Lung microvascular endothelial cell (primary cell): Measurements from ENCODE around the gene CCNT1. TPM values are rescaled to one million over a fixed set of nuclear protein-coding genes. Genes with fewer than 3 reads are reported as not detected.
A peak's percentile ranks its signal among the peaks of the same experiment; 100 is the strongest.
"Not testable (repeated sequence)": the region's sequence is repeated elsewhere in the genome, so short reads cannot be mapped to it uniquely, and the experiment has no call there.

Experiments
- DNase-seq, 2 donors: peaks; one replicate each; pipeline versions ENCODE4 v3.0.0 to v3.0.0-alpha.2; 2010; ENCODE audit warnings: low read depth in 2 of 2
- total RNA-seq: library from RNA; depleted of rRNA; stranded (reverse); fragments of >200 nt; gene quantifications from 2 replicates; pipeline ENCODE4 v1.2.1, GENCODE V29; 2014

Gene CCNT1
- total RNA-seq, 1 donor from 2014 or later = 21.4 TPM

- DNase-seq = no peak
Observed at GRCh38 chr12:48691826-48692487, 24.6 kb downstream of the CCNT1 start.

- no peak for DNase-seq
Observed at GRCh38 chr12:48690990-48691389, 25.5 kb downstream of the CCNT1 start.

GRCh38 chr12:48690436-48690835, 26.1 kb downstream of the CCNT1 start:
- no peak for DNase-seq

GRCh38 chr12:48688836-48689235, 27.7 kb downstream of the CCNT1 start:
- DNase-seq = no peak

GRCh38 chr12:48687592-48687991, 28.9 kb downstream of the CCNT1 start:
- DNase-seq = no peak

- no peak for DNase-seq
Observed at GRCh38 chr12:48686615-48687334, 29.7 kb downstream of the CCNT1 start.

- DNase-seq = no peak
Observed at GRCh38 chr12:48686037-48686595, 30.4 kb downstream of the CCNT1 start.

GRCh38 chr12:48683534-48683933, 33.0 kb downstream of the CCNT1 start:
- DNase-seq = no peak

- no peak for DNase-seq
Observed at GRCh38 chr12:48682927-48683326, 33.6 kb downstream of the CCNT1 start.

- not testable (repeated sequence) for DNase-seq
Observed at GRCh38 chr12:48682533-48682905, 34.0 kb downstream of the CCNT1 start.

GRCh38 chr12:48681710-48682532, 34.6 kb downstream of the CCNT1 start, which contains the start of gene KANSL2:
TSS of gene KANSL2 (minus strand) at chr12:48682238. CDS start at chr12:48681632, 606 bp downstream.
- DNase-seq = peak; percentile 99 to 100

GRCh38 chr12:48681399-48681709, 35.2 kb downstream of the CCNT1 start:
- peak in 1 of 2 donors; percentile 51 for DNase-seq

GRCh38 chr12:48680861-48681260, 35.6 kb downstream of the CCNT1 start:
- no peak for DNase-seq

- DNase-seq = no peak
Observed at GRCh38 chr12:48678551-48679185, 37.8 kb downstream of the CCNT1 start.

- peak in 1 of 2 donors; percentile 10 for DNase-seq
Observed at GRCh38 chr12:48671231-48671856, 45.2 kb downstream of the CCNT1 start.

GRCh38 chr12:48668996-48669395, 47.5 kb downstream of the CCNT1 start:
- no peak for DNase-seq

GRCh38 chr12:48659863-48660262, 56.6 kb downstream of the CCNT1 start:
- no peak for DNase-seq

- DNase-seq = no peak
Observed at GRCh38 chr12:48651681-48652080, 64.8 kb downstream of the CCNT1 start.

GRCh38 chr12:48645354-48645753, 71.2 kb downstream of the CCNT1 start:
- not testable (repeated sequence) for DNase-seq

GRCh38 chr12:48643011-48643410, 73.5 kb downstream of the CCNT1 start:
- DNase-seq = no peak
